Stomach (tissue), 4 donors: ENCODE data around the gene NENF.

Experiments
- POLR2AphosphoS5 ChIP-seq, 3 donors: sonication (generic); formaldehyde crosslinking; IDR thresholded peaks; one replicate each; pipeline ENCODE4 v1.6.1; 2016; ENCODE audit warnings: antibody characterized with exemption in 3 of 3
- TF ChIP-seq, protein P1 (sequence below), 7 experiments: fragments of 450-650 bp in 4 of 7; fragments of 200-600 bp in 3 of 7; sonication (generic) in 3 of 7; IDR thresholded peaks; one replicate each; pipeline ENCODE4 v1.5.1; 2016 to 2019; ENCODE audit warnings: antibody characterized with exemption in 7 of 7, control low read depth in 2 of 7, mild to moderate bottlenecking in 1 of 7

DNA sequence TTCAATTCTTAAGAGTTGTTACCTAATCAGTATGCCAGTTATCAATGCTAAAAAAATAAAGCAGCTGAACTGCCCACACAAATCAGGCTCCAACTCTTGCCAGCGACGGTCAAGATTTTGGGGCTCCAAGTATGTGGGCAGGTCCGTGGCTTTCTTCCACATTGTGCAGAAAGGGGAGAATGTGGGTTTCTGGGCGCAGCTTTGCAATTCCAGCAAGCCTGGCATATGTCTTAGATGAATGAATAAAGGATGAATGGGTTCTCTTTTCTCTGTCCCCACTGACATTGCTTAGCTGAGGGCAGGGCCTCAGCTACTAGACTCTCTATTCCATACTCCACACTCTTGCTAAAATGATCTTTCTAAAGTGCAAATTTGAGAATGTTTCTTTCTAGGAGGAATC lies 42.4 kb downstream of the NENF start:
- TF ChIP-seq, protein P1, sequence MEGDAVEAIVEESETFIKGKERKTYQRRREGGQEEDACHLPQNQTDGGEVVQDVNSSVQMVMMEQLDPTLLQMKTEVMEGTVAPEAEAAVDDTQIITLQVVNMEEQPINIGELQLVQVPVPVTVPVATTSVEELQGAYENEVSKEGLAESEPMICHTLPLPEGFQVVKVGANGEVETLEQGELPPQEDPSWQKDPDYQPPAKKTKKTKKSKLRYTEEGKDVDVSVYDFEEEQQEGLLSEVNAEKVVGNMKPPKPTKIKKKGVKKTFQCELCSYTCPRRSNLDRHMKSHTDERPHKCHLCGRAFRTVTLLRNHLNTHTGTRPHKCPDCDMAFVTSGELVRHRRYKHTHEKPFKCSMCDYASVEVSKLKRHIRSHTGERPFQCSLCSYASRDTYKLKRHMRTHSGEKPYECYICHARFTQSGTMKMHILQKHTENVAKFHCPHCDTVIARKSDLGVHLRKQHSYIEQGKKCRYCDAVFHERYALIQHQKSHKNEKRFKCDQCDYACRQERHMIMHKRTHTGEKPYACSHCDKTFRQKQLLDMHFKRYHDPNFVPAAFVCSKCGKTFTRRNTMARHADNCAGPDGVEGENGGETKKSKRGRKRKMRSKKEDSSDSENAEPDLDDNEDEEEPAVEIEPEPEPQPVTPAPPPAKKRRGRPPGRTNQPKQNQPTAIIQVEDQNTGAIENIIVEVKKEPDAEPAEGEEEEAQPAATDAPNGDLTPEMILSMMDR (IDR thresholded peaks at IDR 0.05) = no peak
- TF ChIP-seq POLR2AphosphoS5 (IDR thresholded peaks at IDR 0.05) = no peak
